ENCODE data around the gene WDR55.

Gene WDR55

DNA sequence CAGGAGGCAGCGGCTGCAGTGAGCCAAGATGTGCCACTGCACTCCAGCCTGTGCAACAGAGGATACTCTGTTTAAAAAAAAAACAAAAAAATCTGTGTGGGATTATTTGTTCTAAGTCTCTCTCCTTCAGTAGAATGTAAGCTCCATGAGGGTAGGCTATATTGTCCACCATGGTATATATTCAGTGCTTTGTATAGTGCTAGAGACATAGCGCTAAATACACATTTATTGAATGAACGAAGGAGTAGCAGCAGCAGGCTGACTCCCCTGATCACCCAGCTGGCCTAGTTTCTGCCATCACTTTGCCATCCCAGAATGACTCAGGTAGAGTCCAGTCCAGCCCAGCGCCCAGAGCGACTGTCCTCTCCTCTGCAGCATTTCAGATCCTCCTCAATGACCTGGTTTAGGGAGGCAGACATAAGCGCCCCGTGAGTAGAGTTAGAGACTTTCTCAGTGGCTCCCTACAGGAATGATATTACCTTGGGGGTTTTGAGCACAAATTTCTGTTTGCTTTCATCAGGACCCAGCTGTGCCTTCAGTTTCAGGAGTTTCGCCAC is 25.8 kb downstream of the WDR55 start:
- ChIA-PET POLR2A (interaction anchor here (0.6 to 1.9 kb wide), 10 partner anchors 10 to 1251 kb away, joined by 3 to 19 read pairs (median 4); partner anchors contain the start of genes DND1, IK, NDUFA2 and WDR55), CTCF (interaction anchor here (0.8 to 2.5 kb wide), 5 partner anchors 10 to 1271 kb away, joined by 3 to 6 read pairs (median 4); partner anchors contain the start of gene ZMAT2)
- TF ChIP-seq, protein P1, sequence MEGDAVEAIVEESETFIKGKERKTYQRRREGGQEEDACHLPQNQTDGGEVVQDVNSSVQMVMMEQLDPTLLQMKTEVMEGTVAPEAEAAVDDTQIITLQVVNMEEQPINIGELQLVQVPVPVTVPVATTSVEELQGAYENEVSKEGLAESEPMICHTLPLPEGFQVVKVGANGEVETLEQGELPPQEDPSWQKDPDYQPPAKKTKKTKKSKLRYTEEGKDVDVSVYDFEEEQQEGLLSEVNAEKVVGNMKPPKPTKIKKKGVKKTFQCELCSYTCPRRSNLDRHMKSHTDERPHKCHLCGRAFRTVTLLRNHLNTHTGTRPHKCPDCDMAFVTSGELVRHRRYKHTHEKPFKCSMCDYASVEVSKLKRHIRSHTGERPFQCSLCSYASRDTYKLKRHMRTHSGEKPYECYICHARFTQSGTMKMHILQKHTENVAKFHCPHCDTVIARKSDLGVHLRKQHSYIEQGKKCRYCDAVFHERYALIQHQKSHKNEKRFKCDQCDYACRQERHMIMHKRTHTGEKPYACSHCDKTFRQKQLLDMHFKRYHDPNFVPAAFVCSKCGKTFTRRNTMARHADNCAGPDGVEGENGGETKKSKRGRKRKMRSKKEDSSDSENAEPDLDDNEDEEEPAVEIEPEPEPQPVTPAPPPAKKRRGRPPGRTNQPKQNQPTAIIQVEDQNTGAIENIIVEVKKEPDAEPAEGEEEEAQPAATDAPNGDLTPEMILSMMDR (IDR thresholded peaks at IDR 0.05; ENCODE audit: insufficient read depth, low read length, missing control alignments): no peak
- DNase-seq (ENCODE audit: low read depth, low spot score): no peak
- H3K4me3 ChIP-seq (ENCODE audit: low read depth, low read length): peak overlapping the region; percentile 87

DNA sequence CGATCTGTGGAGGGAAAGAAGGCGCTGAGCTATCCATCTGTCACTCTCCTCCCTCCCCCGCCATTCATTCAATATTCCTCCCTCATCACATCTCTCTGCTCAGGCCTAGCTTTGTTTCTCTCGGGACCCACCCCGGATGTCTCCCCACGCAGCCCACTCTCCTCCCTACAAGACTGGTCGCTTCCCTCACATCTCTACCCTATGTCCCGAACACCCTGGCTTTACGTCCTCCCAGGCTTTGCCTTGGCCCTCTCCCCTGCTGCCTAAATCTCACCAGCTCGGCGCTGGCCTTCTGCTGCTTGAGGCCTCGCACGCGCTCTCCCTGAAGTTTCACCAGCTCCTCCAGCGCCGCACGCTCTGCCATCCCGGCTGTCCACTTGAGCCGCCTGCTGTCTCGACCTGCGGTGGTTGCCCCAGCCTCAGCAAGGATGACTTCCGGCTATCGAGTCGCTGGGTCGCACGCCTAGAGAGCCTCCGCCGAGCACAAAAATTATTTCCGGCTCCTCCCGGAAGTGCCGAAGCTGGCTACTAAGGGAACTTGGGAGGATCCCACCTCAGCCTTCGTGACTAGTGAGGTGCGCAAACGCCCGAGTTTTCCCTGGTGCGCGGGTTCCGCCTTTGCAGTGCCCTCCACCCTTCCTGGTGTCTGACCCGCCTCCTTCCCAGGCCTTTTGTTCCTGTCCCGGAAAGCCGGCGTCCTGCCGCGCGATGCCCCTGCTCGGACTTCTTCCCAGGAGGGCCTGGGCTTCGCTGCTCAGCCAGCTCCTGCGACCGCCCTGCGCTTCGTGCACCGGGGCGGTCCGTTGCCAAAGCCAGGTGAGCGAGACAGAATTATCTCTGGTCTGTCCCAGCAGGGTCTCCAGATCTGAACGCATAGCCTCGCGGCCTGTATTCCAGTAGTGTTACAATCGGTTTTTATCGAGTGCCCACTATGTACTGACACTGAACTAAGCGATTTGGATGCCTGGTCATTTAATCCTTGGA is 26.5 kb downstream of the WDR55 start, which contains the start of the genes HARS1 and HARS2:
TSS of gene HARS1 (minus strand) at position 430 of the 984 bp plus-strand sequence. CDS start at position 364, 66 bp downstream.
TSS of gene HARS2 (plus strand) at position 515 of the 984 bp plus-strand sequence. CDS start at position 709, 194 bp downstream.
- ChIA-PET CTCF (interaction anchor here (0.8 to 2.5 kb wide), 5 partner anchors 9 to 1270 kb away, joined by 3 to 6 read pairs (median 4); partner anchors contain the start of gene ZMAT2), POLR2A (interaction anchor here (0.5 to 1.9 kb wide), 11 partner anchors 9 to 1250 kb away, joined by 3 to 19 read pairs (median 4); partner anchors contain the start of genes DND1, IK, NDUFA2 and WDR55)
- DNase-seq (ENCODE audit: low read depth, low spot score): peak; percentile 54
- H3K4me3 ChIP-seq (ENCODE audit: low read depth, low read length): peak within 1 kb of the TSS; percentile 87
- TF ChIP-seq, protein P1 (IDR thresholded peaks at IDR 0.05; ENCODE audit: insufficient read depth, low read length, missing control alignments): peak; percentile 5

DNA sequence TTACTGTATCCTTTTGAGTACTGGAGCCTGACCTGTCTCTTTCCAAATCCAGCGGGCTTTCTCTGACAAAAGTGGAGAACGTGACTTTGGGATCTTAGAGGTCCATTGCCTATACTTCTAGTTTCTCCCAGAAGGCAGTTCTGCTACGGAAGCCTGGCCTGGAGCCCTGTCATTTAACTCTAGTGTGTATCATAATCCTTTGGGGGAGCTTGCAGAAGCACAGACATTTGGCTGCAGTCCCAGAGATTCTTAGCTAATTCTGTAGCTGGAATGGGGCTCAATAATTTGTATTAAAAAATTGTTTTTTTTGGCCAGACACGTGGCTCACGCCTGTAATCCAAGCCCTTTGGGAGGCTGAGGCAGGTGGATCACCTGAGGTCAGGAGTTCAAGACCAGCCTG is 29.6 kb downstream of the WDR55 start:
- no peak overlapping the region for H3K4me3 ChIP-seq (ENCODE audit: low read depth, low read length)
- ChIA-PET CTCF (interaction anchor here (1.0 to 1.3 kb wide), 2 partner anchors 10 to 322 kb away, joined by 3 to 4 read pairs; no protein-coding TSS in a partner anchor), POLR2A (no interaction called here)
- no peak for DNase-seq (ENCODE audit: low read depth, low spot score)
- TF ChIP-seq, protein P1 (IDR thresholded peaks at IDR 0.05; ENCODE audit: insufficient read depth, low read length, missing control alignments): no peak

DNA sequence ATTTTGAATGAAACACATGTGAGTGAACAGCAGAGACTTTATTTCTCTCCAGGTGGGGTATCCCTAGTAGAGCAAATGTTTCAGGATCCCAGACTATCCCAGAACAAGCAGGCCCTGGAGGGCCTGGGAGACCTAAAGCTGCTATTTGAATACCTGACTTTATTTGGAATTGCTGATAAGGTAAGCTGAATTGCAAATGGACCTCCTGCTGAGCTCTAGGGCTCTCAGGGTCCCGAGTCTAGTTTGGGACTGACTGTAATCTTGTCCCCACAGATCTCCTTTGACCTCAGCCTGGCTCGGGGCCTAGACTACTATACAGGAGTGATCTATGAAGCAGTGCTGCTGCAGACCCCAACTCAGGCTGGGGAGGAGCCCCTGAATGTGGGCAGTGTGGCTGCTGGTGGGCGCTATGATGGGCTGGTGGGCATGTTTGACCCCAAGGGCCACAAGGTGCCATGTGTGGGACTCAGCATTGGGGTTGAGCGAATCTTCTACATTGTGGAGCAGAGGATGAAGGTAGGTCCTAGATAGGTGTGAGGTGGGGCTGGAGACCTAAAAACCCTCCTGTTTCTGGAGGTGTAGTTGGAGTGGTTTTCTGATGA is 32.3 kb downstream of the WDR55 start:
- H3K4me3 ChIP-seq (ENCODE audit: low read depth, low read length): no peak overlapping the region
- TF ChIP-seq, protein P1 (IDR thresholded peaks at IDR 0.05; ENCODE audit: insufficient read depth, low read length, missing control alignments): no peak
- ChIA-PET CTCF (interaction anchor here (1.4 kb wide), 1 partner anchor 62 kb away, joined by 3 read pairs; no protein-coding TSS in a partner anchor), POLR2A (no interaction called here)
- no peak for DNase-seq (ENCODE audit: low read depth, low spot score)

DNA sequence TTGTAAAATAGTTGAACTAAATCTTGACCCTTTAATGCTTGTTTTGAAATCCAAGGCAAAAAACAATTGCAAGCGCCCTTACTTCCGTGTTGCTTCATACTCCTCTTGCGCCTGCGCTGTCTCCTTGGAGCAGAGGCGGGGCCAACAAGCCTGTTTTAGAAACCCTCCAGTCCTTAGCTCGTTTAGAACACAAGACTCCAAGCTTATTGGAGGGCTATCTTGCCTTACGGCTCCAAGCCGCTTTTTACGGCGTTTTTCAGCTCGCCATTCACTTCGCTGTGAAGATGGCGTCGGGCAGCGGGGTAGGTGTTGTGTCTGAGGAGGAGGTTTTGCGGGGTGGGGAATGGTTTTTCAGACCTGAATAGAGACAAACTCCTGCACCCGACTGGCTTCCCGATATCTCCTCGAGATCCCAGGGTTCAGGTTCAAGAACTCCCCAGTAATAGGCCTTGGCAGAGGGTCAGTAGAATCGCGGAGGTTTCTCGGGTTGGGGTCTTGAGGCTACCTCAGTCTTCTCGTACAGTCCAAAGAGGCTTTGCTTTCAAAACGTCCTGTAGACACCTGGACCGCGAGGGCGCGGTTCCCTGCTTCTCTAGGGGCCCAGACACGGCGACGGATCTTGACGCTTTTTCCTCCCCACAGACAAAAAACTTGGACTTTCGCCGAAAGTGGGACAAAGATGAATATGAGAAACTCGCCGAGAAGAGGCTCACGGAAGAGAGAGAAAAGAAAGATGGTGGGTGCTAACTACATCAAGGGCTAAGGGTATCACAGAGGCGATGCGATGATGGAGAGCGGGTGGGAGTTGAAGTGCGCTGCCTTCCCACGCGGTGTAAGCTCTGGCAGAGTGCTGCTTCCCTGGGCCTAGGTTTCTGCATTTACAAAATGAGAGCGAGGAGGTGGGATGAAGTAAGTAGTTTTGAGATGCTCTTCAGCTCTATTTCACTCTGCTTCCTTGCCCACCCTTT is 35.8 kb downstream of the WDR55 start, which contains the start of gene ZMAT2:
TSS of gene ZMAT2 (plus strand) at position 271 of the 968 bp plus-strand sequence. CDS start at position 285, 14 bp downstream.
- TF ChIP-seq, protein P1 (IDR thresholded peaks at IDR 0.05; ENCODE audit: insufficient read depth, low read length, missing control alignments): no peak
- ChIA-PET CTCF (interaction anchor here (1.0 to 1.3 kb wide), 3 partner anchors 10 to 456 kb away, joined by 3 to 4 read pairs (median 4); no protein-coding TSS in a partner anchor), POLR2A (interaction anchor here (1.0 to 2.0 kb wide), 7 partner anchors 10 to 153 kb away, joined by 3 to 19 read pairs (median 3); partner anchors contain the start of genes EIF4EBP3, HARS1, HARS2 and IK)
- peak; percentile 96 for DNase-seq (ENCODE audit: low read depth, low spot score)
- H3K4me3 ChIP-seq (ENCODE audit: low read depth, low read length): peak within 1 kb of the TSS; percentile 82

Measured in AG04449 (cell line).